K562 (cell line): Measurements from ENCODE around the gene AACS. TPM values are rescaled to one million over a fixed set of nuclear protein-coding genes. Genes with fewer than 3 reads are reported as not detected.

Source experiments
- AFF1 ChIP-seq, 2 experiments: fragments of 450-650 bp; IDR thresholded peaks; 2 replicates each; pipeline ENCODE4 v1.6.1; 2018; ENCODE audit warnings: mild to moderate bottlenecking in 2 of 2, low read depth in 1 of 2; ENCODE audit not compliant: partially characterized antibody in 2 of 2
- CHD1 ChIP-seq: fragments of 200-600 bp; sonication (generic); IDR thresholded peaks from one replicate; pipeline ENCODE4 v1.6.1; 2012; ENCODE audit warnings: mild to moderate bottlenecking, moderate library complexity, low read length, inconsistent platforms
- E2F3 ChIP-seq: fragments of 250-450 bp; sonication (Bioruptor Pico); IDR thresholded peaks from 2 replicates; pipeline ENCODE4 v1.4.0; 2020; ENCODE audit warnings: mild to moderate bottlenecking
- ELF2 ChIP-seq: fragments of 250-450 bp; sonication (Bioruptor Pico); IDR thresholded peaks from 2 replicates; pipeline ENCODE4 v1.5.0; 2021; ENCODE audit warnings: mild to moderate bottlenecking
- GTF2E2 ChIP-seq: fragments of 200-800 bp; sonication (Bioruptor generic); IDR thresholded peaks from 2 replicates; pipeline ENCODE4 v1.6.1; 2016; ENCODE audit warnings: missing genetic modification characterization, missing compliant biosample characterization
- HDAC6 ChIP-seq: IDR thresholded peaks from 2 replicates; pipeline ENCODE4 v1.6.1; 2012; ENCODE audit warnings: low read depth, mild to moderate bottlenecking, control low read depth, inconsistent platforms, low read length, moderate library complexity
- HLTF ChIP-seq: fragments of 450-650 bp; IDR thresholded peaks from 2 replicates; pipeline ENCODE4 v1.6.1; 2016
- KAT8 ChIP-seq: fragments of 450-650 bp; IDR thresholded peaks from 2 replicates; pipeline ENCODE4 v1.6.1; 2016; ENCODE audit warnings: low read depth, mild to moderate bottlenecking
- KLF16 ChIP-seq: IDR thresholded peaks from 2 replicates; pipeline ENCODE4 v1.6.1; 2016; ENCODE audit warnings: antibody characterized with exemption
- RB1 ChIP-seq: fragments of 450-650 bp; IDR thresholded peaks from 2 replicates; pipeline ENCODE4 v1.6.1; 2017; ENCODE audit warnings: low read depth, mild to moderate bottlenecking
- SAP30 ChIP-seq: fragments of 200-600 bp; sonication (generic); IDR thresholded peaks from 2 replicates; pipeline ENCODE4 v1.6.1; 2012; ENCODE audit warnings: borderline replicate concordance, low read depth, mild to moderate bottlenecking, moderate library complexity, low read length, control low read depth, inconsistent platforms; ENCODE audit not compliant: insufficient read depth, poor library complexity, severe bottlenecking
- SIN3B ChIP-seq: fragments of 450-650 bp; IDR thresholded peaks from 2 replicates; pipeline ENCODE4 v1.6.1; 2017; ENCODE audit warnings: low read depth, mild to moderate bottlenecking, moderate library complexity
- SNRNP70 ChIP-seq: fragments of 200-400 bp; formaldehyde crosslinking; optimal IDR thresholded peaks from 2 replicates; pipeline ENCODE3; 2017; ENCODE audit warnings: low read depth, low read length
- SRSF1 ChIP-seq: fragments of 200-400 bp; formaldehyde crosslinking; IDR thresholded peaks from 2 replicates; pipeline ENCODE4 v1.6.1; 2017; ENCODE audit warnings: mild to moderate bottlenecking, low read depth, low read length, moderate library complexity
- TAL1 ChIP-seq: fragments of 450-650 bp; IDR thresholded peaks from 2 replicates; pipeline ENCODE4 v1.6.1; 2016; ENCODE audit warnings: mild to moderate bottlenecking
- TFAM ChIP-seq: fragments of 250-450 bp; sonication (Bioruptor Pico); conservative IDR thresholded peaks from 2 replicates; pipeline ENCODE4 v1.5.0; 2021; ENCODE audit warnings: mild to moderate bottlenecking, moderate library complexity
- ZNF263 ChIP-seq: sonication (generic); formaldehyde crosslinking; IDR thresholded peaks from 2 replicates; pipeline ENCODE4 v1.8.0; 2022; ENCODE audit warnings: mild to moderate bottlenecking, missing genetic modification reagents, borderline replicate concordance
- ZNF395 ChIP-seq: fragments of 200-800 bp; sonication (Bioruptor generic); IDR thresholded peaks from 2 replicates; pipeline ENCODE4 v1.6.1; 2017; ENCODE audit warnings: missing genetic modification characterization, missing compliant biosample characterization
- ZNF512 ChIP-seq: IDR thresholded peaks from 2 replicates; pipeline ENCODE4 v1.6.1; 2016; ENCODE audit warnings: missing genetic modification characterization, missing compliant biosample characterization
- polyA plus RNA-seq, 8 experiments: library from polyadenylated mRNA; depleted of rRNA in 4 of 8; stranded (reverse) in 5 of 8; unstranded in 3 of 8; fragments of >200 nt; fragmentation: Nextera tagmentation in 2 of 8; fragmentation: Illumina TruSeq in 1 of 8; extraction: Ambion mirVana in 2 of 8; extraction: Trizol in 1 of 8; gene quantifications; 2 replicates each; pipeline versions ENCODE4 v1.2.1 to v1.2.3, GENCODE V29; 2011 to 2014; ENCODE audit warnings: inconsistent platforms in 1 of 8, missing spikeins in 1 of 8
- total RNA-seq, 7 experiments: library from RNA; depleted of rRNA in 6 of 7; stranded (reverse); fragments of >200 nt in 6 of 7; fragmentation: Illumina TruSeq in 2 of 7; extraction: Trizol in 2 of 7; gene quantifications; 2 replicates each; pipeline versions ENCODE4 v1.2.1 to v1.2.3, GENCODE V29; 2011 to 2021; ENCODE audit warnings: low replicate concordance in 1 of 7
- TF ChIP-seq, protein P1 (sequence below): sonication (generic); formaldehyde crosslinking; IDR thresholded peaks from 2 replicates; pipeline ENCODE4 v1.8.0; 2022; ENCODE audit warnings: mild to moderate bottlenecking, missing genetic modification reagents

AACS gene
- total and polyA plus RNA-seq, 9 of the 15 experiments (the other 6 are each of a cell fraction or from before 2014, with no cell fraction given) = 2.4 to 13.0 (median 6.0) TPM

GRCh38 chr12:125183187-125184067 lies 118.2 kb downstream of the AACS start (continued):
- TF ChIP-seq ZNF512 (tag) (no peak), CHD1 (no peak), AFF1 (IDR thresholded peaks at IDR 0.05; ENCODE audit: low read depth in 1 of 2, partially characterized antibody in 2 of 2) (no peak), KAT8 (no peak), SAP30 (no peak), ELF2 (CRISPR knock-in tag) (no peak), HLTF (no peak), E2F3 (no peak), KLF16 (peak; percentile 70), TFAM (no peak), SNRNP70 (no peak), RB1 (peak; percentile 76), HDAC6 (no peak), TAL1 (no peak), ZNF263 (CRISPR knock-in tag) (peak; percentile 68; the same call in 1 of the 2 replicates), GTF2E2 (tag) (no peak), ZNF395 (CRISPR knock-in tag) (no peak), SRSF1 (no peak), SIN3B (no peak)
- TF ChIP-seq, protein P1, sequence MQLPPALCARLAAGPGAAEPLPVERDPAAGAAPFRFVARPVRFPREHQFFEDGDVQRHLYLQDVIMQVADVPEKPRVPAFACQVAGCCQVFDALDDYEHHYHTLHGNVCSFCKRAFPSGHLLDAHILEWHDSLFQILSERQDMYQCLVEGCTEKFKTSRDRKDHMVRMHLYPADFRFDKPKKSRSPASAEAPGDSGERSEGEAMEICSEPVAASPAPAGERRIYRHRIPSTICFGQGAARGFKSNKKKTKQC = no peak
